ENCODE measurements around the gene GUCA1A.

The GUCA1A gene

DNA sequence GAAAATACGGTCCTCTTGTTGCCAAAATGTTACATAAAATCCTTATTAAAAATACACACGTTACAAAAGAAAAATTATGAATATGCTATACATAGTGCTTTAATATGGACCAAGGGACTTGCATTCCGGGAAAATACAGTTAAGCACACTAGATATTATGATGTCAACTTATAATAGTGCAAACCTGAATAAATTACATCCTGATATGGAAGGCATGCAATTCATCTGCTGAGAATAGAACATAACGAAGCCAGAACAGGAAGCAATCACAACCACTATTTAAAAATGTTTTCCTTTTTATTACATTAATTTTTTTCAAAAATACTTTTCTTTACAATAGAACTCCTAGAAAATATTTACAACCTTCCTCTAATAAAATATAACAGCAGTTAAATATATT is 52.3 kb downstream of the GUCA1A start:
- H3K4me3 ChIP-seq (ENCODE audit: low read depth, low read length) = no peak overlapping the region
- in situ Hi-C loops (cut with HindIII; ENCODE audit: low sequenced_read_pairs) = no loop called here

DNA sequence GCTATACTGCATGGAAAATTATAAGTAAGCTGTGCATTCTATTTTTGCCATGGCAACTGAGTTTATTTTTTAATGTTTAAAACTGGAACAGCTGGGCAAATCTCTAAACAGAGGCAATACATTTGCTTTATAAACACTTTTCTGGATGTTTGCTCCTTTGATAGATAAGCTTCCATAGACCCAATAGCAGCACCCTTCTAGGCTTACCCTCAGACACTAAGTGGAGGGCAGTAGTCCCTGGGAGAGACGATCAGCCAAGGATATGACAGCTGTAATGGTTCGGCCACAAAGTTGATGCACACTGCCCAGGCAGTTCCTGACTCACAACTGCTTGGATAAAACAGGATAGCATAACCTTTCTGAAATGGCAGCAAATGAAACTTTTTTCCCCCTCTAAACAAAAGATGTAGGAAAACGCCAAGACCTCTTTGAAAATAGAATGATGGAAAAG is 53.0 kb downstream of the GUCA1A start:
- in situ Hi-C loops (cut with HindIII; ENCODE audit: low sequenced_read_pairs) = no loop called here
- TF ChIP-seq, protein P1, sequence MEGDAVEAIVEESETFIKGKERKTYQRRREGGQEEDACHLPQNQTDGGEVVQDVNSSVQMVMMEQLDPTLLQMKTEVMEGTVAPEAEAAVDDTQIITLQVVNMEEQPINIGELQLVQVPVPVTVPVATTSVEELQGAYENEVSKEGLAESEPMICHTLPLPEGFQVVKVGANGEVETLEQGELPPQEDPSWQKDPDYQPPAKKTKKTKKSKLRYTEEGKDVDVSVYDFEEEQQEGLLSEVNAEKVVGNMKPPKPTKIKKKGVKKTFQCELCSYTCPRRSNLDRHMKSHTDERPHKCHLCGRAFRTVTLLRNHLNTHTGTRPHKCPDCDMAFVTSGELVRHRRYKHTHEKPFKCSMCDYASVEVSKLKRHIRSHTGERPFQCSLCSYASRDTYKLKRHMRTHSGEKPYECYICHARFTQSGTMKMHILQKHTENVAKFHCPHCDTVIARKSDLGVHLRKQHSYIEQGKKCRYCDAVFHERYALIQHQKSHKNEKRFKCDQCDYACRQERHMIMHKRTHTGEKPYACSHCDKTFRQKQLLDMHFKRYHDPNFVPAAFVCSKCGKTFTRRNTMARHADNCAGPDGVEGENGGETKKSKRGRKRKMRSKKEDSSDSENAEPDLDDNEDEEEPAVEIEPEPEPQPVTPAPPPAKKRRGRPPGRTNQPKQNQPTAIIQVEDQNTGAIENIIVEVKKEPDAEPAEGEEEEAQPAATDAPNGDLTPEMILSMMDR (IDR thresholded peaks at IDR 0.05; ENCODE audit: low read depth, low read length, missing control alignments) = no peak
- H3K4me3 ChIP-seq (ENCODE audit: low read depth, low read length) = no peak overlapping the region
- no peak for DNase-seq (ENCODE audit: low read depth)

More for the DNA sequence above, 52.3 kb downstream of the GUCA1A start:
- TF ChIP-seq, protein P1 (IDR thresholded peaks at IDR 0.05; ENCODE audit: low read depth, low read length, missing control alignments) = no peak
- no peak for DNase-seq (ENCODE audit: low read depth)

DNA sequence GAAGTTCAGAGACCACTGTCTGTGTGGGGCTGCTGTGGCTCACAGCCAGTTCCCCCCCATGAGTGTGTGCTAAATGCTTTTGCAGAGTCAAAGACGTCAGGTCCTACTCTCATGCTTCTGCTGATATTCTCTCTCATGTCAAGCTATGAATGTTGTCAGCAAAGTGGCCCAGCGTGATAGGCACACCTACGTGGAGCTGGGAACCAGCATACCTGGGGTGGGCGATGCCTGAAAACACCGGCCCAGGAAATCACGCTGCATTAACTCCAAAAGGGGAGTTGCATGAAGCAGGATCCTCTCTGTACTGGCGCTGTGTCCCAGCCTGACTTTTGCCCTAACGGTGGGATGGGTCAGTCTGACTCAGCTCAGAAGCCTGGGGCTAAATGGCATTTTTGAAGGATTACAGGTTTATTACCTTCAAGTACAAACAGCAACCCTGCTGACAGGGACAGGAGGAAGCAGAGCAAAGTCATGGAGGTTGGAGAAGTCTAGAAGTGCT is 53.5 kb downstream of the GUCA1A start:
- TF ChIP-seq, protein P1 (IDR thresholded peaks at IDR 0.05; ENCODE audit: low read depth, low read length, missing control alignments) = no peak
- in situ Hi-C loops (cut with HindIII; ENCODE audit: low sequenced_read_pairs) = no loop called here
- no peak overlapping the region for H3K4me3 ChIP-seq (ENCODE audit: low read depth, low read length)
- DNase-seq (ENCODE audit: low read depth) = no peak

DNA sequence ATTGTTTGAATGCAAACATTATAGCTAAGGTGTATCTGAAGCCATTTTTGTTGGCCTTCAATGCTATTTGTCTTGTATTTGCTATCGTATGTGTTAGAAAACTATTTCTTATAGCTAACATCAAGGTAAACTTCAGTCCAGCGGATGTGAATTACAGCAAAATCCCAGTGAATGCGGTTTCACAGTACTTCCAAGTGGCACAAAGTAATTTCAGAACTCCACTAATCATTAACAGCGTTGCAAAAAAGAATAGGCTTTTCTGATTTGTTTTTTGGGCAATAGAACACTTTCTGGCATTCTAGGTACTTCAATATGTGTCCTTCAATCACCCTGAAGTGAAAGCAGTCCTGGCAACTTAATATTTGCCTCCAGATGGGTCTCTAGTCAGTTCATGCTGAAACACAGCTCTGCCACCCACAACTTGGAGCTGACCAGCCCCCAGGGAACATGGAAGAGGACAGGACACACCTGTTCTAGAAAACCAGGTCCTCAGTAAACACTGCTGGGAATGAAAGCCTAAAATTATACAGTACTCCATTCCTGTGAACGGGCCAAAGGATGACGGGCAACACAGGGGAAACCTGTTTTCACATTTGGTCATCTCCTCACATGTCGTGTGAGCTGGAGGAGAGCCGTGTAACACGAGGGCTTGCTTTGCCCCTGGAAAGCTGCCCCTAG is 54.1 kb downstream of the GUCA1A start:
- in situ Hi-C loops (cut with HindIII; ENCODE audit: low sequenced_read_pairs) = no loop called here
- no peak overlapping the region for H3K4me3 ChIP-seq (ENCODE audit: low read depth, low read length)
- no peak for DNase-seq (ENCODE audit: low read depth)
- TF ChIP-seq, protein P1 (IDR thresholded peaks at IDR 0.05; ENCODE audit: low read depth, low read length, missing control alignments) = no peak

DNA sequence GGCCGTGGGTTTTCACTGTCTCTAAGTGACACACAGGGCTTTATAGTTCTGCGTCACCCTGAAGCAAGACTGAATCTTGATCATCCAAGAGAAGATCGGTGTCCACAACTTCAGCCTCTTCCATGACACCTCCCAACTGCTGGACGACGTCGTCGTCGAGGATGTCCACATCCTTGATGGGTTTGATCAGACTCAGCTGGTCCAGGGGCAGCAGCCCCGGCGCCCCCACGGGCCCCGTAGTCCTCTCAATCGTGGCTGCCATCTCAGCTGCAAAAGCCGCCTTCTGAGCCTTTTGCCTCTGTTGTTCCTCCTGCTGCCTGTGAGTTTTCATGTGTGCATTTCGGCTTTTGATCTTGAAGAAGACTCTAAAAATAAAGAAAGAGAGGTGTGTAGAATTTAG is 55.1 kb downstream of the GUCA1A start:
- in situ Hi-C loops (cut with HindIII; ENCODE audit: low sequenced_read_pairs) = no loop called here

More for the DNA sequence above, 55.1 kb downstream of the GUCA1A start:
- no peak overlapping the region for H3K4me3 ChIP-seq (ENCODE audit: low read depth, low read length)
- TF ChIP-seq, protein P1 (IDR thresholded peaks at IDR 0.05; ENCODE audit: low read depth, low read length, missing control alignments) = no peak
- DNase-seq (ENCODE audit: low read depth) = no peak

All from astrocyte of the cerebellum (primary cell).